IMR-90 (cell line): Measurements from ENCODE around the gene RPN1.

Source experiments
- CTCF ChIP-seq: conservative IDR thresholded peaks from 2 replicates; pipeline ENCODE4 v1.5.1; 2012; ENCODE audit warnings: mild to moderate bottlenecking, low read depth, low read length, improper control_type of control experiment
- RAD21 ChIP-seq: IDR thresholded peaks from 2 replicates; pipeline ENCODE4 v1.6.1; 2012; ENCODE audit warnings: low read length, improper control_type of control experiment

- TF ChIP-seq CTCF (no peak), RAD21 (no peak)
Measured at GRCh38 chr3:128573160-128573559, 77.5 kb downstream of the RPN1 start.
